H1 (cell line): ENCODE data around the gene MORN4. TPM values are rescaled to one million over a fixed set of nuclear protein-coding genes. Genes with fewer than 3 reads are reported as not detected.

ENCODE experiments used
- CBX8 ChIP-seq: fragments of 300-800, 300-1000 bp; sonication (generic); IDR thresholded peaks from 2 replicates; pipeline ENCODE4 v1.7.1; 2016; ENCODE audit warnings: low read depth, low read length, borderline replicate concordance
- KDM1A ChIP-seq: fragments of 200-600, 300-600 bp; sonication (generic); IDR thresholded peaks from 2 replicates; pipeline ENCODE4 v1.7.1; 2016; ENCODE audit warnings: mild to moderate bottlenecking, low read length, borderline replicate concordance
- POLR2A ChIP-seq, 2 experiments: IDR thresholded peaks; 1 replicate in 1 of 2; 2 replicates in 1 of 2; pipeline ENCODE4 v1.6.1; 2011; ENCODE audit warnings: low read depth in 2 of 2, low read length in 2 of 2, mild to moderate bottlenecking in 2 of 2; ENCODE audit errors: control extremely low read depth in 1 of 2
- POU5F1 ChIP-seq: IDR thresholded peaks from 2 replicates; pipeline ENCODE4 v1.6.1; 2011; ENCODE audit warnings: low read depth, mild to moderate bottlenecking, low read length, moderate library complexity
- SIN3A ChIP-seq, 2 experiments: IDR thresholded peaks in 1 of 2; conservative IDR thresholded peaks in 1 of 2; 2 replicates each; pipeline ENCODE4 v1.6.1; 2011 to 2012; ENCODE audit warnings: low read length in 2 of 2, improper control_type of control experiment in 1 of 2, low read depth in 1 of 2, mild to moderate bottlenecking in 1 of 2
- SUZ12 ChIP-seq: fragments of 200-600 bp; sonication (generic); IDR thresholded peaks from 2 replicates; pipeline ENCODE4 v1.6.1; 2012; ENCODE audit warnings: mild to moderate bottlenecking, inconsistent platforms, low read length, moderate library complexity, mixed read lengths
- TAF7 ChIP-seq: optimal IDR thresholded peaks from 2 replicates; pipeline ENCODE3; 2011; ENCODE audit warnings: low read depth, mild to moderate bottlenecking, inconsistent platforms, low read length, moderate library complexity, borderline replicate concordance
- polyA plus RNA-seq, 7 experiments: library from polyadenylated mRNA; depleted of rRNA in 3 of 7; stranded (reverse) in 5 of 7; unstranded in 2 of 7; fragments of >200 nt in 5 of 7; fragments of 200-250 nt in 2 of 7; gene quantifications; 1 replicate in 5 of 7; 2 replicates in 1 of 7; 4 replicates in 1 of 7; pipeline versions ENCODE4 v1.2.1 to v1.2.3, GENCODE V29; 2011 to 2013; ENCODE audit warnings: missing spikeins in 2 of 7, mixed read lengths in 2 of 7
- total RNA-seq: library from RNA; stranded (reverse); fragmentation: NEBNext Ultra II Directional; extraction: Animal tissue kit (Norgen Biotek cat#: 25700); gene quantifications from 2 replicates; pipeline ENCODE4 v1.2.1, GENCODE V29; 2021
- TF ChIP-seq, protein P1 (sequence below): IDR thresholded peaks from 2 replicates; pipeline ENCODE4 v1.6.1; 2011; ENCODE audit warnings: low read depth, mild to moderate bottlenecking, low read length; ENCODE audit not compliant: insufficient read depth

Gene MORN4
- total and polyA plus RNA-seq, 2 of the 8 experiments (the other 6 are each of a cell fraction or from before 2014, with no cell fraction given) = 13.6 to 22.0 TPM

GRCh38 chr10:97627731-97628130 lies 5.6 kb downstream of the MORN4 start (continued):
- TF ChIP-seq, protein P1, sequence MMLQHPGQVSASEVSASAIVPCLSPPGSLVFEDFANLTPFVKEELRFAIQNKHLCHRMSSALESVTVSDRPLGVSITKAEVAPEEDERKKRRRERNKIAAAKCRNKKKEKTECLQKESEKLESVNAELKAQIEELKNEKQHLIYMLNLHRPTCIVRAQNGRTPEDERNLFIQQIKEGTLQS = no peak
- TF ChIP-seq SIN3A (conservative IDR thresholded peaks at IDR 0.05 in 1 of 2, IDR thresholded peaks at IDR 0.05 in 1 of 2; ENCODE audit: low read depth in 1 of 2, low read length in 2 of 2) (no peak), POU5F1 (no peak), CBX8 (no peak), POLR2A (IDR thresholded peaks at IDR 0.05; ENCODE audit: control extremely low read depth in 1 of 2, low read depth in 2 of 2, low read length in 2 of 2) (no peak), SUZ12 (no peak), TAF7 (no peak), KDM1A (no peak)
